GM13977 (cell line): ENCODE data around the gene IL31.

ENCODE experiments used
- DNase-seq: peaks from one replicate; pipeline ENCODE4 v3.0.0; 2012; ENCODE audit warnings: low spot score
- in situ Hi-C: fragments of 300-500 bp; cut with MboI; formaldehyde crosslinking; loops from one replicate; pipeline ENCODE4 v1.12.0; 2022; ENCODE audit warnings: low sequenced_read_pairs, low pct_unique_long_range_greater_than_20kb, mixed read lengths, inconsistent platforms; ENCODE audit not compliant: unreplicated experiment
- TF ChIP-seq, protein P1 (sequence below): IDR thresholded peaks from 2 replicates; pipeline ENCODE4 v1.5.1; 2012; ENCODE audit warnings: mild to moderate bottlenecking, control low read depth; ENCODE audit not compliant: insufficient read depth; ENCODE audit errors: extremely low read depth, missing control alignments

The IL31 gene

DNA sequence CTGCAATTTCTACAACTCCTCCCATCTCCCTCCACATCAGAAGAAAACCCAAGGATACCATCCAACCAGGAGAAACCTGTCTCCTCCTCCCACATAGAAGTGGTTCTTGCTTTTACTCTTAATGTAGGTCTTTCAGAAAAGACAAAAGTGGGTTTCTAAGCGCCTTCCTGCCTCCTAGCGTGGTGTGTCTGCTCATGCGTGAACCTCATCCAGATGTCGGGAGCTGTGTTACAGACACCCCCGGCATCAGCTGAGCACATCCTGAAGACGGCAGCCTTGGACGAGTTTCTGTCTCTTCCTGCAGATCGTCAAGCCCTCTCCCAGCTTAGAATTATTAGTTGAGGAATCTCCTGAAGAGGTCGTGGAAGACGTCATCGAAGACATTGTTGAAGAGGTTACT, 18.4 kb upstream of the IL31 start:
- in situ Hi-C loops: no loop called here

DNA sequence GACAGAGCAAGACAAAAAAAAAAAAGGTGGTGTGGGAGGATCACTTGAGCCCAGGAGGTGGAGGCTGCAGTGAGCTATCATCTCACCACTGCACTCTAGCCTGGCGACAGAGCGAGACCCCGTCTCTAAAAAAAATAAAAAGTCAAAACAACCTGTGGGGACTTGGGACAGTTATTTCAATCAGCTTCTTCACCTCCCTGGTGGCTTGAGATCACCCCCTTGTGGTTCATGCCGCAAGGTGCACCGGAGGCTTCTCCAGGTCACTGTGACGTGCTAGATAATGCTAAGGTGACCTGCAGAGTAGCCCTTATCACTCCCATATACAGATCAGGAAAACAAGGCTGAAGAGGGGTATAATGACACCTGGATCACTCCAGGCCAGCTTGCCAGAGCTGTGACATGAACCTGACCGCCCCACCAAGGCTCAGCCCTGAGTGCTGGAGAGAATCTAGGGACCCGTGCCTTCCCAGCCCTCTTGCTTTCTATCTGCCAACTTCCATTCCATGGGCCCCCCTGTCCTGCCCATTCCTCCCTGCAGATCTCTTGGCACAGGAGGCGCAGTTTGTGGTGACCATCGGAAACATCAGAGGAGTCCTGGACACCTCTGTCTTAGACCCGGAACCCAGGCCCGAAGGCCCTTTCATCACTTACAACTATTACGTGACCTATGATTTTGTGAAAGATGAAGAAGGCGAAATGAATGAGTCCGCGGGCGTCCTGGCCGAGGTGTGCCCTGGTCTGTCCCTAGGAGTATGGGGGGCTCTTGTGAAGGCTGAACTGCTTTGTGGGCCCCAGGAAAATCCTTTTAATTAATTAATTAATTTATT, 17.0 kb upstream of the IL31 start:
- TF ChIP-seq, protein P1, sequence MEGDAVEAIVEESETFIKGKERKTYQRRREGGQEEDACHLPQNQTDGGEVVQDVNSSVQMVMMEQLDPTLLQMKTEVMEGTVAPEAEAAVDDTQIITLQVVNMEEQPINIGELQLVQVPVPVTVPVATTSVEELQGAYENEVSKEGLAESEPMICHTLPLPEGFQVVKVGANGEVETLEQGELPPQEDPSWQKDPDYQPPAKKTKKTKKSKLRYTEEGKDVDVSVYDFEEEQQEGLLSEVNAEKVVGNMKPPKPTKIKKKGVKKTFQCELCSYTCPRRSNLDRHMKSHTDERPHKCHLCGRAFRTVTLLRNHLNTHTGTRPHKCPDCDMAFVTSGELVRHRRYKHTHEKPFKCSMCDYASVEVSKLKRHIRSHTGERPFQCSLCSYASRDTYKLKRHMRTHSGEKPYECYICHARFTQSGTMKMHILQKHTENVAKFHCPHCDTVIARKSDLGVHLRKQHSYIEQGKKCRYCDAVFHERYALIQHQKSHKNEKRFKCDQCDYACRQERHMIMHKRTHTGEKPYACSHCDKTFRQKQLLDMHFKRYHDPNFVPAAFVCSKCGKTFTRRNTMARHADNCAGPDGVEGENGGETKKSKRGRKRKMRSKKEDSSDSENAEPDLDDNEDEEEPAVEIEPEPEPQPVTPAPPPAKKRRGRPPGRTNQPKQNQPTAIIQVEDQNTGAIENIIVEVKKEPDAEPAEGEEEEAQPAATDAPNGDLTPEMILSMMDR: peak; percentile 94
- in situ Hi-C loops: no loop called here
- DNase-seq: peak; percentile 89

More for the DNA sequence above, 18.4 kb upstream of the IL31 start:
- TF ChIP-seq, protein P1: no peak
- DNase-seq: no peak

DNA sequence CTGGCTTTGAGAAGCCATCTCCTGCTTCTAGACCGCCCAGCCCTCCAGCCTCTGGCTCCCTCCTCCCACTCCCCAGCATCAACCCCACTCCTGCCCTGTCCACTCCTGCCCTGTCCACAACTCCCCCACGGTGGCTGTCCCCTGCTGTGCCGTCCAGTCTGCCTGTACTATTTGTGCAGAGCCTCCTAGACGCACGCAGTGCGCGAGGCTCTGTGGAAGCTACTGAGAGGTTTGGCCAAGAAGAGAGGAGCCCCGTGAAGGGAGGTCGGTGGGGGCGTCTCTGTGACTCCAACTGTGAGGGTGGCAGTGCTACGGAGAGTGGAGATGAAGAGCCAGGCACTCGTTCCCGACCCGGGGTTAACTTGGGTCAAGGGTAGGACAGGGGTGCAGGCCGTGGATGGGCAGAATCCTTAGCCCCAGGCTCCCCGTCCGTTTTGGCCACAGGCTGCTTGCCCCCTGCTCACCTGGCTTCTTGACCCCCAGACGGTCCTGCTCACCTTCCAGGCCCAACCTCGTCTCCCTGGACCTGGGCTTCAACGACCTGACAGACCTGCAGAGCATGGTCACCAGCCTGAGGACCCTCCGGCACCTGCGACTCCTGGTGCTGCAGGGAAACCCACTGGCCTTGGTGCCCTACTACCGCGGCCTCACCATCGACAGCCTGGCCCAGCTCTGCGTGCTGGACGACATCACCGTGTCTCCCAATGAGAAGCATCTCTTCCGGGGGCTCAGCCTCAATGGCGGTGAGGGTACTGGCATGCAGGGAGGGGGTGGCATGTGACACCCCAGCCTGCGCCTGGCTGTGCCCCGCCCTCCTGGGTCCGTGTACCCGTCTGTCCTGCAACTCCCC, 15.8 kb upstream of the IL31 start:
- TF ChIP-seq, protein P1: no peak
- in situ Hi-C loops: loop anchor here (10.0 kb wide), 1 partner anchor 135 kb away; no protein-coding TSS in a partner anchor
- DNase-seq: no peak

DNA sequence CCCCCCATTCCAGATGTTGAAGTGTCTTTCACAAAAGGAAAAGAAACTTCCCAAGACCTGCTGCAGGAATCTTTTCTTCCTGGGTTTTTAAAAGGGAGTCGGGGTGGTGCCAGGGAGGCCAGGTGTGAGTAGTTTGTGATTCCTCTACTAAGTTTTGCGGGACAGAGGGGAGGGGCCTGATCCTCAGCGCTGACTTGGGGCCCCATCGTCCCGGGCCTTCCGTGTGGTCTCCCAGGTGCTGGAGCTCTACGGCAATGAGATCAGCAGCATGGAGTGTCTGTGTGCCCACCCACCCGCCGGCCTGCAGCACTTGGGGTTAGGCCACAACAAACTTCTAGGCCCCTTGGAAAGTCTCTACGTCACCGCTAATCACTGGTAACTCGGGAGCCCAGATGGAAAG, 13.4 kb upstream of the IL31 start:
- TF ChIP-seq, protein P1: no peak
- no peak for DNase-seq
- in situ Hi-C loops: loop anchor here (10.0 kb wide), 1 partner anchor 133 kb away; no protein-coding TSS in a partner anchor

- in situ Hi-C loops: loop anchor here (10.0 kb wide), 1 partner anchor 131 kb away; no protein-coding TSS in a partner anchor
- TF ChIP-seq, protein P1: no peak
- DNase-seq: no peak
Measured at GRCh38 chr12:122185494-122186082, 11.6 kb upstream of the IL31 start.

DNA sequence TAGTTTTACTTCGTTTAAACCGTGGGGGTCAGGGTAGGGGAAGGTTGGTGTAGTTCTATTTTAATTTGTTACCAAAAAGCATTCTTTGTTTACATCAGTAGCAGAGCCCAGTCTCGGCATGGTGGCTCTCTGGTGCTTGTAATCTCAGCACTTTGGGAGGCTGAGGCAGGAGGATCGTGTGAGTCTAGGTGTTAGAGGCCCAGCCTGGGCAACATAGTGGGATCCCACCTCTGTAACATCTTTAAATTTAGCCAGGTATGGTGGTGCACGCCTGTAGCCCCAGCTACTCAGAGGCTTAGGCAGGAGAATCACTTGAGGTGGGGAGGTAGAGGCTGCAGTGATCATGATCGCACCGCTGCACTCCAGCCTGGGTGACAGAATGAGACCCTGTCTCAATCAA, 11.1 kb upstream of the IL31 start:
- TF ChIP-seq, protein P1: no peak
- DNase-seq: no peak
- in situ Hi-C loops: loop anchor here (10.0 kb wide), 1 partner anchor 130 kb away; no protein-coding TSS in a partner anchor
